ENCODE data around the gene PPP1R27.

GRCh38 chr17:81833160-81833920 is 1.5 kb downstream of the PPP1R27 start, which contains the start of gene MCRIP1:
- TF ChIP-seq SIN3A (IDR thresholded peaks at IDR 0.05; ENCODE audit: borderline replicate concordance, insufficient read depth, low read length) (peak; percentile 66; the same call in 1 of the 2 replicates), TAF1 (IDR thresholded peaks at IDR 0.05; ENCODE audit: borderline replicate concordance, insufficient read depth, low read length) (peak; percentile 71; the same call in 1 of the 2 replicates), POLR2AphosphoS5 (IDR thresholded peaks at IDR 0.05; ENCODE audit: low read depth, low read length) (peak; percentile 62; the same call in 1 of the 2 replicates)

Measured in PFSK-1 (cell line).